GM18519 (cell line): ENCODE results near the gene CERS4.
"Not testable (repeated sequence)": the region's sequence is repeated elsewhere in the genome, so short reads cannot be mapped to it uniquely, and the experiment has no call there.

Experiments
- ATAC-seq: cut with Tn5 transposase; IDR thresholded peaks from one replicate; pipeline ENCODE4 v1.9.1; 2021; ENCODE audit warnings: mild to moderate bottlenecking, moderate library complexity; ENCODE audit not compliant: unreplicated experiment, low FRiP score

CERS4 gene

DNA sequence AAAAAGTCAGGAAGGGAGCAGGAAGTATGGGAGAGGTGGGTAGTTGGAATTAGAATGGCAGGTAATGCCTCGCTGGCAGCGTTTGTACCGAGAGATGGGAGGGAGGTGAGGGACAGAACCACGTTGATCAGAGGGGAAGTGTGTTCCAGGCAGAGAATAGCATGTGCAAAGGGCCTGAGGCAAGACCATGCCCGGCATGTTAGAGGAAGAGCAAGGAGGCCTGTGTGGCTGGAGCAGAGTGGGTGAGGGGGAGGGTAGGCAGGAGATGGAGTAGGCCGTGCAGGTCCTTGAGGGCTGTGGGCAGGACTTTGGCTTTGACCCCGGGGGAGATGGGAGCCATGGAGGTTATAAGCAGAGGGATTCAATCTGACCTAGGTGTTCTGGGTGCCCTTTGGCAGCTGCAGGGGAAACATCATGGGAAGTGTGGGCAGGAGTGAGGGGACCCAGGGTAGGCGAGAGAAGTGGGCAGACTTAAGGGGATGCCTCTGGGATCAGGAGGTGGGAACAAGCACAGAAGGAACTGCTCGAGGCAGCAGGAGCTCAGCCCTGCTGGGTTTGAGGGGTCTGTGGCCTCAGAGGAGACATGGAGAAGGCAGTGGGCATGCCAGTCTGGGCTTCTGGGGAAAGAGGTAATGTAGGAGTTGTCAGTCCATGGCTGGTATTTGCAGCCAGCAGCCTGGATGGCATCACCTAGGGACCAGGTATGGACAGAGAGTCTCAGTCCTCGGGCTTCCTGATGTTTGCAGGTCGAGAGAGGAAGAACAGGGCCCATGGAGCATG lies 50.2 kb downstream of the CERS4 start:
- ATAC-seq, result no peak

DNA sequence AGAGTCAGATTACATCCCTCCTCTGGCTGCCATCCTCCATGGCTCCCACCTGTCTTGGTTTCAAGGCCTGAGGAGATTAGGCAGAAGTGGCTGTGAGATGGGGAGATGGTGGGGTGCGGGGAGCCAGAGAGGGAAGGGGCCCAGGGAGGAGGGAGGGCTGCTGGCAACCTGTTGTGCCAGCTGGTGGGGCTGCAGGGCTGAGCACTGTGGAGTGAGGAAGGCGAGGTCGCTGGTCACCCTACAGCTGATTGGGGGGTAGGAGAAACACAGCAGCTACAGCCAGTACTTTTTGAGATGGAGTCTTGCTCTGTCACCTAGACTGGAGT lies 50.7 kb downstream of the CERS4 start:
- ATAC-seq, result no peak

DNA sequence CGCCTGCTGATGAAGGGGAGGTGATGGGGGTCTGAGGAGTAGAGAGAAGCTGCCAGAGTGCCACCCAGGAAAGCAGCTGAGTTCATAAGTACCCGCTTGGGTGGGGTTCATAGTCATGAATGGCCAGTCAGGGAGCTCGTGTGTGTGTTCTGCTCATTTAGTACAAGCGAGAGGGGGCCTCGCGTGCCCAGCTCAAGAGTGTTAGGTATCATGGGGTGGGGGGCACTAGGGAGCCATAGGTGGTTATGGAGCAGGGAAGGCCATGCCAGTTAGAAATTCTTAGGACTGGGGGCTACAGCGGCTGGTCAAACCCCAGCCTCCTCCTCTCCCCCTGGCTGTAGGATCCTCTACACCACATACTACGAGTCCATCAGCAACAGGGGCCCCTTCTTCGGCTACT lies 52.2 kb downstream of the CERS4 start:
- ATAC-seq, result no peak

DNA sequence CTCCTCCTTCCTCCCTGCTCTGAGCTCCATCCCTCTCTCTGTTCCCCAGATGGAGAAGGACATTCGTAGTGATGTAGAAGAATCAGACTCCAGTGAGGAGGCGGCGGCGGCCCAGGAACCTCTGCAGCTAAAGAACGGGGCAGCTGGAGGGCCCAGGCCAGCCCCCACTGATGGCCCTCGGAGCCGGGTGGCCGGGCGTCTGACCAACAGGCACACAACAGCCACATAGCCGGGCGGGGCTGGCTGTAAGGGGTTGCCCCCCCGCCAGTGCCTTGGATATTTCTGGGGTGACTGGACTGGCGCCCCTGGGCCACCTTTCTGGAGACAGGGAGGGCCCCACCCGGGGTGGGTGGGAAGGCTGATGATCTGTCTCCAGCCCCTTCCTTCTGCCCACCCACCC lies 52.7 kb downstream of the CERS4 start:
- ATAC-seq, result no peak

DNA sequence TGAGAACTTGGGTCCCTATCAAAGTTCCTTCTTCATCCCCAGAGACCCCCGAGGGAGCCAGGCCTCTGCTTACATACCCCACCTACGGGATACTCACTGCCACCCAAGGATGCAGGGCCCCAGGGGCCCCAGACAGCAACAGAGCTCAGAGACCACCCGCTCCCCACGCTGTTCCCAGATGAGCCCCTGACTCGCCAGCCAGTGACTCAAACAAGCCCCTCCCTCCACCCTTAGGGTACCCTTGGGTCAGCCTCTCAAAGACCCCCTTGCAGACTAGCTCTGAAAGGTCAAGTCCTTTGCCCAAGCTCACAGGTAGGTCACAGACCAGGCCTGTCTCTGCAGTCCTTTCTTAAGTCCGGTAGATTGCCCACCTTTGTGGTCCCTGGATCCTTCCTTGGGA lies 53.3 kb downstream of the CERS4 start:
- ATAC-seq, result no peak

DNA sequence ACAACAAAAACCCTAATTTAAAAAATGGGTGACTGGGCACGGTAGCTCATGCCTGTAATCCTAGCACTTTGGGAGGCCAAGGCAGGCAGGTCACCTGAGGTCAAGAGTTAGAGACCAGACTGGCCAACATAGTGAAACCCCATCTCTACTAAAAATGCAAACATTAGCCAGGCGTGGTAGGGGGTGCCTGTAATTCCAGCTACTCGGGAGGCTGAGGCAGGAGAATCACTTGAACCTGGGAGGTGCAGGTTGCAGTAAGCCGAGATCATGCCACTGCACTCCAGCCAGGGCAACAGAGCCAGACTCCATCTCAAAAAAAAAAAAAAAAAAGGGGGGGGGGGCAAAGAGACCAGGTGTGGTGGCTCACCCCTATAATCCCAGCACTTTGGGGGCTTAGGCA lies 55.1 kb downstream of the CERS4 start:
- not testable (repeated sequence) for ATAC-seq

DNA sequence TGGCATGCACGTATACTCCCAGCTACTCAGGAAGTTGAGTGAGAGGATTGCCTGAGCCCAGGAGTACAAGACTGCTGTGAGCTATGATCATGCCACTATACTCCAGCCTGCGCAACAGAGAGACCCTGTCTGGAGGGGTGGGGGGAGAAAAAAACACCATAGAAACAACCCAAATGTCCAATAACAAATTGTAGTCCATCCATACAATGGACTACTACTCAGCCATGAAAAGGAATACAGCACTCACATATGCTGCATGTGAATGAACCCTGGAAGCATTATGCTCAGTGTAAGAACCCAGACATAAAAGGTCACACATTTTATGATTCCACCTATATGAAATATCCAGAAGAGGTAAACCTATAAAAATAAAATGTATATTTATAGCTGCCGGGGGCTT lies 56.7 kb downstream of the CERS4 start:
- no peak for ATAC-seq

DNA sequence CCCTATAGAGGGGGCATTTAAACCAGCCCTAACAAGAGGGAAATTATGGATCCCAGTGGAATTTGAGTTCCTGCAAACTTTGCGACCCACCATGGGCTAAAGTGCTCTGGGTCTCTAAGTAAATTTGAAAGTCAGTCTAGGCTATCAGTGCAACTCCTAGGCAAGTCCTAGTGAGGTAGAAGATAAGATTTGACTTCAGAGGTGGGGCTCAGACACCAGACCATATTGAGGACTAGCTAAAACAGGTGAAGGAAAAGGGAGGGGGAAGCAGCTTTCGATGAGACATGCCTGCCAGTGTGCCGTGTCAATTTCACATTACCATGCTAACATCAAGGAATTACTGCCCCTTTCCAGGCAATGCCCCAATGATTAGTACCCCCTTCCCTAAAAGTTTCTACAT lies 60.6 kb downstream of the CERS4 start:
- ATAC-seq, result no peak

DNA sequence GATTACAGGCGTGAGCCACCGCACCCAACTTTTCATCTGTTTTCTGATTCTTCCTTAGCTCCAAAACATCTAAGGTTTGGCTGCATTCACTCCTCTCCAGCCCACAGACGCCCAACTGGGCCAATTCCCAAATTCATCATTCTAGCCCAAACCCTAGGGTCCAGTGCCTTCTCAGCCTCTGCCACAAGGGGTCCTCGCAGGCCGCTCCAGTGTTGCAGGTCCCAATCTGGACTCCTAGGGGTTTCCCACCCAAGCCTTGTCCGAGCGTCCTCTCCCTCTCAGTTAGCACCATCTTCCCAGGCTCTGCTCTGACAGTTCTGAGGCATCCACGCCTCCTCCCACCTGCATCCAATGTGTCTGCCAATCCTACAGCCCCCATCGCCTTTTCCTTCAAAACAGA lies 67.3 kb downstream of the CERS4 start:
- ATAC-seq, result not testable (repeated sequence)

DNA sequence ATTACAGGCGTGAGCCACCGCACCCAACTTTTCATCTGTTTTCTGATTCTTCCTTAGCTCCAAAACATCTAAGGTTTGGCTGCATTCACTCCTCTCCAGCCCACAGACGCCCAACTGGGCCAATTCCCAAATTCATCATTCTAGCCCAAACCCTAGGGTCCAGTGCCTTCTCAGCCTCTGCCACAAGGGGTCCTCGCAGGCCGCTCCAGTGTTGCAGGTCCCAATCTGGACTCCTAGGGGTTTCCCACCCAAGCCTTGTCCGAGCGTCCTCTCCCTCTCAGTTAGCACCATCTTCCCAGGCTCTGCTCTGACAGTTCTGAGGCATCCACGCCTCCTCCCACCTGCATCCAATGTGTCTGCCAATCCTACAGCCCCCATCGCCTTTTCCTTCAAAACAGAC lies 82.2 kb downstream of the CERS4 start:
- ATAC-seq, result not testable (repeated sequence)

DNA sequence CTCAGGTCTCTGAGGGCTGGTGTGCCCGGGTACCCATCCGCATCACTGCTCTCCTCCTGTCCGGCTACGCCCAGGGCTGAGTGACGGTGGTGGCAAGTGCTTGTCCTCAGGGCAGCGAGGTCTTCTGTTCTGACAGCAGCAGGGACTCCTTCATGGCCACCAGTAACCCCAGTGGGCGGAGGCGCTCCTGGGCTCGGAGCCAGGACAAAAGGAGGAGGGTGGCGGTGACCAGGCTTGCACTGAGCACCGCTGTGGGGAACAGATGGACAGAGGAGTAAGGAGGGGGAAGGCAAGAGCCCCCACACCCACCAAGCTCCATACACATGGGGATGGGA lies 93.2 kb downstream of the CERS4 start:
- no peak for ATAC-seq

DNA sequence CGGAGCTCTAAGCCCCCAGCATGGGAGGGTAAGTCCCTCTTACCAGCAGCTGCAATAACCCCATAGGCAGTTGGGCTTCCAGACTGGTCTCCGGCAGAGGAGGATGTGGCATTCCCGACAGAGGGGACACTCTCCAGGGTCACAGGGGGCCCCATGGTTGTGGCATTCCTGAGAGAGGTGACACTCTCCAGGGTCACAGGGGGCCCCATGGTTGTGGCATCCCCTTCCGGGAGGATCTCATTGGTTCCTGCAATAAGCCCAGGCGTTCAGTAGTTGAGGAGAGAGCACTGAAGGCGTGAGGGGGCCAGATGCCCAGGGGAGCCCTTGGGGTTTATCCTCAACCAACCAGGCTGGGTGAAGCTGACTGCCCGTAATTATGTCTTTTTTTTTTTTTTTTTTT lies 93.6 kb downstream of the CERS4 start:
- ATAC-seq, result no peak

DNA sequence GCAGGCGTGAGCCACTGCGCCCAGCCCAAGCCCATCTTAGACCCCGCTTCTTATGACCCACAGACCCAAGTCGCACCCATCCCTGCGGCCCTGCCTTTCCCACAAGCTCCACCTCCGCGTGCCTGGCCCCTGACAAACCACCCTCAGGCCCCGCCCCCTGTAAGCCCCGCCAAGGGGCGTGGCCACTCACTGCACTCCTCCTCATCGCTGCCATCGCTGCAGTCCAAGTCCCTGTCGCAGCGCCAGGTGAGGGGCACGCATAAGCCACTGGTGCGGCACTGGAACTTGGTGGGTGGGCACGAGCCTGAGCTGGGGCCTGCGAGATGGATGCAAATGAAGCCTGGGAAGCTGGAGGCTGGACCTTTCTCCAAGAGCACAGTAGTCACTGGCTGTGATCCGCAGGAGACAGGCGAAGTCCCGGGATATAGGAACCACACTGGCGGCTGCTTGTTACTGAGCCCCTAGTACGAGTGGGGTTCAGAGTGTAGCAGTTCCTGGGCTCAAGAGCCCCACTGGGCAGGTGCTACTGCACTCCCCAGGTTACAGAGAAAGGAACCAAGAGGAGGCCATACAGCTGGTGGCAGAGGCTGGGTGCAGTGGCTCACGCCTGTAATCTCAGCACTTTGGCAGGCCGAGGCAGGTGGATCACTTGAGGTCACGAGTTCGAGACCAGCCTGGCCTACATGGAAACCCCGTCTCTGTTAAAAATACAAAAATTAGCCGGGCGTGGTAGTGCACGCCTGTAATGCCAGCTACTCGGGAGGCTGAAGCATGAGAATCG lies 95.9 kb downstream of the CERS4 start:
- no peak for ATAC-seq

DNA sequence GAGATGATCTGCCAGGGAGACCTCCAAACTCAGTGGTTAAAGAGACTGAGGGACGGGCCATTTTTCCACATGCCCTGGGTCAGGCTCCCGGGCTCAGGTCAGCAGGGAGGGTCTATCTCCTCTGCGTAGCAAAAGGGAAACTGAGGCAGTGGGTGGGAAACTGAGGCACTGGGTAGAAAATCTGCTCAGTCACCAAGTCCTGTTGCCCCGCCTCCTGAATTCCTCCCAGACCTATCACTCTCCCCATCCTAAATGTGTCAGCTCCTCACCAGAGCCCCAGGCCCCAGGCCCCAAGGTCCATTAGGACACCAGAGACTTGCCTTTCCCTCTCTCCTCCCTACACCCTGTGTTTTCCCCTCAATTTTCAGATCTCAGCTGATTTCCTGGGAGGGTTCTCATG lies 96.6 kb downstream of the CERS4 start:
- ATAC-seq, result no peak

DNA sequence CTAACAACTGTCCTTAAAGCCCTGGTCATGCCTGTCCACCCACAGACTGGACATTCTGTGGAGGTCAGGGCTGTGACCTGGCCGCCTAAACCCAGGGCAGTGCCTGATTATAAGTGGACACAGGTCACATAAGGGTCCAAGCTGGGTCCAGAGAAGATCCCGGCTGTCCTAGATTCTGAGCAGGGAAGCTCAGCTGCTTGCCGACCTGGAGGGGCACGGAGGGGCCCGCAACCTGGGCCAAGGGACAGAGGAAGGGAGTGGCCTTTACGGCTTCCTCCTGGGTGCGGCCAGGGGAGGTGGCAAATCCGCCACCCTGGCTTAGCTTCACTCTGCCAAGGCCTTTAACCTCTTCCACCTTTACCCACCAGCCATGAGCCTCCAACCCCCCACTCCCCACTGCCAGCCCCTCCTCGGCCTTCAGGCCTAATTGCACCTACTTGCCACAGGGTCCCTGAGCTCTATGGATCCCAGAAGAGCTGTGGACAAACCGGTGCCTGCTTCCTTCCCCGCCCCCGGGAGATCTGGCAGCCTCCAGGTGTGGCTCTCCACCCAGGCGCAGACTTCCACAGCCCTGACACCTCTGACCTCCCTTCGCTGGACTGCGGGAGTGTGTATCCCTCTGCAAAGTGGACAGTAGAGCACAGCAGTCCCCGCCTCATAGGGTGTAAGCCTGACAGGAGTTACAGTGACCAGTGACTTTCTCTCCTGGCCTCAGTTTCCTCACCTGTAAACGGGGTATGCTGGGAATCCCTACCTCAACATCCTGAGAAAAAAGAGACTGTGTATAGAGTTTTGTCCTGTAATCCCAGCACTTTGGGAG lies 97.3 kb downstream of the CERS4 start:
- no peak for ATAC-seq

DNA sequence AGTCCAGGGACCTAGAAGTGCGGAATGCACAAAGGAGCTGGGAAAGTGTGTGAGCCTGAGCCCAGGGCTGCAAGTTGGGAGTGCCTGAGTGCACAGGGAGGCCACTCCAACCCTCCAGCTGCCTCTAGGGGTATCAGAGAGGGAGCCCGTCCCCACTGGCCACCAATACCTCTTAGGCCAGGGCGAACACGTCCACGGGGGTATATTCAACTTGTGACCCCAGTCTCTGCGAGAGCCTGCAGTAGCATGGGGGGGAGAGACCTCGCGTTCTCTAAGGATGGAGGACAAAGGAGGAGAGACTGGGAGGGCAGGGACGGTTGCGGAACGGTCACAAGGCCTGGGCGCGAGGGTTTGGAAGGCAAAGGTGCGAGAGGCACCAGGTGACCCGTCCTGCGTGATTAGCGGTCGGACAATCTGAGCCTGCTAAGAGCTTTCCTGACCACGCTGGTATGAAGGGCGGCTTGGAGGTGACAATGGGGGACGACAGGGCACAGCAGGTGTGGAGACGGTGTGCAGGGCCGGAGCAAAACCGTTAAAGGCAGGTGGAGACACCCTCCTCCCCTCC lies 98.3 kb downstream of the CERS4 start:
- ATAC-seq, result no peak

DNA sequence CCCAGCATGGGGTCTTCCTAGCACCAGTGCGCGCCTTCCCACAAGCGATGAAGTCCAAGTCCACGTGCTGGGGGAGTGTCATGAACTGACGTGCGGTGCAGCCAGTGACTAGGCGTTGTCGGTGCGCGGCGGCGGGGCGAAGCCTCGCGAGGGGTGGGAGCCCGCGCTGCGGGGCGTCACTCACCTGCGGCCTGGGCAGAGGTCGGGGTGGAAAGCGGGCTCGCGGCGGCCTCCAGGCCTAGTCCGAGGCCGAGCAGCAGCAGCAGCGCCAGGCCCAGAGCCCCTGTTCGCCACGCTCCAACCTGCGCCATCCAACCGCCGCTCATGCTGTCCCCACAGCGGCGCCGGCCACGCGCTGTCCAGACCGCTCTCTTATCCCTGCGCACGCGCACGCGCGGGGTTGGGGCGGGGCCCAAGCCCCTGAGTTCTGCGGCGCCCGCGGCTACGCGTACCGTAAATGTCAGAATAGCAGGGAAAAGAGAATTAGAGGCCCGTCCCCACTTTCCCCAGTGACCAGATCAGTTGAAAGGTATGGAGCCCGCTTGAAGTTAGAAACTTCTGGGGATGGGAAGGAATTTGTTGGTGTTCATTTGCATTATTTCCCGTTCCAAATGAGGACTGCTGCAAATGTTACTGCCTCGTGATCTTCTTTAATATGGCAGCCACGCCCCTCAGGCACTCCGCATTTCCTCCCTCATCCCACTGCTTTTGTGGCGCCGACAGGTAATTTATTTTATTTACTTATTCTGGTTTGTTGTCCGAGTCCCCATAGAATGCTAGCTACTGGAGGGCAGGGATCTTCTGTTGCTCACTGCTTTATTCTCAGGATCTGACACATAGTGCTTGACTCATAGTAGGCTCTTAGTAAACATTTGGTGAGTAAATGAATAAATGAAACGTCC lies 99.0 kb downstream of the CERS4 start, which contains the start of gene CD320:
TSS of gene CD320 (minus strand) at position 394 of the 902 bp plus-strand sequence. CDS start at position 326, 68 bp downstream.
- ATAC-seq, result no peak

DNA sequence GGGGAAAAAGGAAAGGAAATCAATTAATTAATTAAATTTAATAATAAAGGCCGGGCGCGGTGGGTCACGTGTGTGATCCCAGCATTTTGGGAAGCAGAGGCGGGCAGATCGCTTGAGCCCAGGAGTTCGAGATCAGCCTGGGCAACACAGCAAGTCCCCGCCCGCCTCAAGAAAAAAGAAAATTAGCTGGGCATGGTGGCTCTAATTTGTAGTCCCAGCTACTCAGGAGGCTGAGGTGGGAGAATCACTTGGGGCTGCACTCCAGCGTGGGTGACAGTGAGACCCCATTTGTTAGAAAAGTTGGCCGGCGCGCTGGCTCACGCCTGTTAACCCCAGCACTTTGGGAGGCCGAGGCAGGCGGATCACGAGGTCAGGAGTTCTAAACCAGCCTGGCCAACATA lies 99.7 kb downstream of the CERS4 start:
- no peak for ATAC-seq

DNA sequence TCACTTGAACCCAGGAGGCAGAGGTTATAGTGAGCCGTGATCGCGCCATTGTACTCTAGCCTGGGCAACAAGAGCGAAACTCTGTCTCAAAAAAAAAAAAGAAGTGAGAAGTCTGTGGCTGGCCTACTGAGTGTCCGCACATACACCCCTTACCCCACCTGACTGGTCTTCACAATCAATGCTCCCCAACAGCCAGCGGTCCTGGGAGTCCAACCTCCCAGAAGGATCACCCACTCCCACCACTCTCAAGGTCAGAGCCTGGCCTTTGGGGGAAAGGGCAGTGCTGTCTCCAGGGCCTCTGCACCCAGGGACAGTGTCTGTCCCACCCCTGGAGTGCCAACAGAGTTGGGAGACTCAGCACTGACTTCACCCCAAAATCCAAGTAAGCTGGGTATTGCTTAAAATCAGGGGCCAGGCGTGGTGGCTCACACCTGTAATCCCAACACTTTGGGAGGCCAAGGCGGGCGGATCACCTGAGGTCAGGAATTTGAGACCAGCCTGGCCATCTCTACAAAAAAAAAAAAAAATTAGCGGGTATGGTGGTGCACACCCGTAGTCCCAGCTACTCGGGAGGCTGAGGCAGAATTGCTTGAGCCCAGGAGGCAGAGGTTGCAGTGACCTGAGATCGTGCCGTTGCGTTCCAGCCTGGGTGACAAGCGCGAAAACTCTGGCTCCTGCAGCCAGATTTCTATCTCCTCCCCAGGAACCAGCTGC lies 101.3 kb downstream of the CERS4 start:
- no peak for ATAC-seq
